HL-60 (cell line): ENCODE results near the gene HSF2.

Experiments used
- CTCF ChIP-seq: IDR thresholded peaks from one replicate; pipeline ENCODE4 v1.5.1; 2011; ENCODE audit warnings: low read length, control low read depth, inconsistent platforms; ENCODE audit not compliant: insufficient read depth
- POLR2AphosphoS5 ChIP-seq: IDR thresholded peaks from 2 replicates; pipeline ENCODE4 v1.6.1; 2012; ENCODE audit warnings: low read depth

- TF ChIP-seq POLR2AphosphoS5 = no peak
- no peak for TF ChIP-seq CTCF
Observed at GRCh38 chr6:122458087-122458486, 58.6 kb downstream of the HSF2 start.
